ENCODE measurements around the gene ERC1. TPM values are rescaled to one million over a fixed set of nuclear protein-coding genes. Genes with fewer than 3 reads are reported as not detected.

Gene ERC1
- total and polyA plus RNA-seq, 2 experiments from 2014 or later, result 18.4 to 29.7 TPM

DNA sequence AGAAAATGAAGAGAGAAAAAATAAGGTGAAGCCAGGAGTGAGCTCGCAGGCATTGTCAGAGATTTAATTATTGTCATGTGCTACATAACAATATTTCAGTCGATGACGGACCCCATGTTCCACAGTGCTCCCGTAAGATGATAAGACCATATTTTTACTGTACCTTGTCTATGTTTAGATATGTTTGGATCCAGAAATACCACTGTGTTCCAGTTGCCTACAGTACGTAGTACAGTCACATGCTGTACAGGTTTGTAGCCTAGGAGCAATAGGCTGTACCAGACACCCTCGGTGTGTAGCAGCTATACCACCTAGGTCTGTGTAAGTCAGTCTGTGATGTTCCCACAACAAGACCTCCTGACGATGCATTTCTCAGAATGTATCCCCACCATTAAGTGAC is 465.9 kb downstream of the ERC1 start:
- H3K9me3 ChIP-seq (ENCODE audit: low read depth), result no peaks in the 10 kb centered on the region
- H2AFZ ChIP-seq, result no peak overlapping the region
- H4K20me1 ChIP-seq (ENCODE audit: insufficient read depth, poor library complexity, severe bottlenecking), result no peaks in the 10 kb centered on the region
- no peak overlapping the region for H3K4me3 ChIP-seq
- H3K27me3 ChIP-seq, result no peaks in the 10 kb centered on the region
- no peak overlapping the region for H3K4me2 ChIP-seq
- H3K79me2 ChIP-seq, result no peaks in the 10 kb centered on the region
- H3K36me3 ChIP-seq (replicated peaks; ENCODE audit: insufficient read depth, low read depth), result no peaks in the 10 kb centered on the region
- TF ChIP-seq EZH2phosphoT487 (IDR thresholded peaks at IDR 0.05; ENCODE audit: low read depth, severe bottlenecking, unreplicated experiment) (no peak), EZH2 (IDR thresholded peaks at IDR 0.05; ENCODE audit: borderline replicate concordance) (no peak)
- TF ChIP-seq, protein P1, sequence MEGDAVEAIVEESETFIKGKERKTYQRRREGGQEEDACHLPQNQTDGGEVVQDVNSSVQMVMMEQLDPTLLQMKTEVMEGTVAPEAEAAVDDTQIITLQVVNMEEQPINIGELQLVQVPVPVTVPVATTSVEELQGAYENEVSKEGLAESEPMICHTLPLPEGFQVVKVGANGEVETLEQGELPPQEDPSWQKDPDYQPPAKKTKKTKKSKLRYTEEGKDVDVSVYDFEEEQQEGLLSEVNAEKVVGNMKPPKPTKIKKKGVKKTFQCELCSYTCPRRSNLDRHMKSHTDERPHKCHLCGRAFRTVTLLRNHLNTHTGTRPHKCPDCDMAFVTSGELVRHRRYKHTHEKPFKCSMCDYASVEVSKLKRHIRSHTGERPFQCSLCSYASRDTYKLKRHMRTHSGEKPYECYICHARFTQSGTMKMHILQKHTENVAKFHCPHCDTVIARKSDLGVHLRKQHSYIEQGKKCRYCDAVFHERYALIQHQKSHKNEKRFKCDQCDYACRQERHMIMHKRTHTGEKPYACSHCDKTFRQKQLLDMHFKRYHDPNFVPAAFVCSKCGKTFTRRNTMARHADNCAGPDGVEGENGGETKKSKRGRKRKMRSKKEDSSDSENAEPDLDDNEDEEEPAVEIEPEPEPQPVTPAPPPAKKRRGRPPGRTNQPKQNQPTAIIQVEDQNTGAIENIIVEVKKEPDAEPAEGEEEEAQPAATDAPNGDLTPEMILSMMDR (IDR thresholded peaks at IDR 0.05; ENCODE audit: poor library complexity), result no peak
- WGBS (ENCODE audit: low lambda C conversion rate, missing lambda C conversion rate), result 97% methylated on average over 7 of the region's 7 CpGs
- H3K4me1 ChIP-seq (ENCODE audit: insufficient read depth), result no peaks in the 10 kb centered on the region
- H3K27ac ChIP-seq, result no peak overlapping the region
- DNase-seq (ENCODE audit: low spot score), result no peak
- no peaks in the 10 kb centered on the region for H3K9me2 ChIP-seq (replicated peaks; ENCODE audit: insufficient read depth)

DNA sequence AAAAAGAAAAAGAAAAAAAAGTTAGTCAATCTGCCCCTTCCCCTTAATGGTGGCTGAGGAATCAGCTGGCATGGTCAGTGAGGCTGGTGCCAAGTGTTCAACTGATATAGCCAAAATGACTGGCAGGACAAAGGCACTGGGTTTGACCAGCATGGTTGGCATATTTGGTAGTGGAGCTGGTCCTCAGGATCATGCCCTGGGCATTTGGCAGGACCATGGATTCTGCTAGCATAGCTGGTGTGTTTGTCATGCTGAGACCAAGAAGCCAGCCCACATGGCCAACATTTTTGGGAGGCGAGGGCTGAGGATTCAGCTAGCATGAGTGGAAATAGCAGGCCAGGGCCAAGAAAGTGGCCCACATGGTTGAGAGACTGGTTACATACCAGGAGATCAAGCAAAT is 466.9 kb downstream of the ERC1 start:
- Histone ChIP-seq H3K36me3 (replicated peaks; ENCODE audit: insufficient read depth, low read depth) (no peaks in the 10 kb centered on the region), H3K4me1 (ENCODE audit: insufficient read depth) (no peaks in the 10 kb centered on the region), H3K4me2 (no peak overlapping the region), H2AFZ (no peak overlapping the region), H4K20me1 (ENCODE audit: insufficient read depth, poor library complexity, severe bottlenecking) (no peaks in the 10 kb centered on the region), H3K27ac (no peak overlapping the region), H3K9me2 (replicated peaks; ENCODE audit: insufficient read depth) (no peaks in the 10 kb centered on the region), H3K79me2 (no peaks in the 10 kb centered on the region), H3K27me3 (no peaks in the 10 kb centered on the region), H3K4me3 (no peak overlapping the region), H3K9me3 (ENCODE audit: low read depth) (no peaks in the 10 kb centered on the region)
- TF ChIP-seq, protein P1 (IDR thresholded peaks at IDR 0.05; ENCODE audit: poor library complexity), result no peak
- no peak for TF ChIP-seq EZH2 (IDR thresholded peaks at IDR 0.05; ENCODE audit: borderline replicate concordance)
- no peak for TF ChIP-seq EZH2phosphoT487 (IDR thresholded peaks at IDR 0.05; ENCODE audit: low read depth, severe bottlenecking, unreplicated experiment)
- no peak for DNase-seq (ENCODE audit: low spot score)
- WGBS (ENCODE audit: low lambda C conversion rate, missing lambda C conversion rate), result 100% methylated on average over 1 of the region's 1 CpG

DNA sequence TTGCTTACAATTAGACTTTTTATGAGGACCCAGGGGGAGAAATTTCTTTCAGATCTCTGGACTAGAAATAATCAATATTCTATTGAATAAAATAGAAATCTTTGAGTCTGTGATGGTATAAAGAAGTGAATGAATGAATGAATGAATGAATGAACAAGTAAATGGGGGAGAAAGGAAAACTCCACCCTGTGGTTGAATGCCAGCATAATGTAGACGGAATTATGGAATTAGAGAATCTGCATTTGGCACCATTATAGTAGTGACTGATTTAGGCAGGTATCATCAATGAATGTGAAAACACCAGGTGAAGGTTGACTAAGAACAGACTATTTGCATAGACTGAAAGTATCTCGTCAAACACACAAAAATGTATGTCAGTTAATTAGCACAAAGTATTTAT is 468.3 kb downstream of the ERC1 start:
- no peaks in the 10 kb centered on the region for H3K9me3 ChIP-seq (ENCODE audit: low read depth)
- no peaks in the 10 kb centered on the region for H3K79me2 ChIP-seq
- no peaks in the 10 kb centered on the region for H3K36me3 ChIP-seq (replicated peaks; ENCODE audit: insufficient read depth, low read depth)
- 97% methylated on average over 2 of the region's 2 CpGs for WGBS (ENCODE audit: low lambda C conversion rate, missing lambda C conversion rate)
- H3K4me3 ChIP-seq, result no peak overlapping the region
- H3K27ac ChIP-seq, result no peak overlapping the region
- H3K4me1 ChIP-seq (ENCODE audit: insufficient read depth), result no peaks in the 10 kb centered on the region
- H3K27me3 ChIP-seq, result no peaks in the 10 kb centered on the region
- H2AFZ ChIP-seq, result no peak overlapping the region
- H4K20me1 ChIP-seq (ENCODE audit: insufficient read depth, poor library complexity, severe bottlenecking), result no peaks in the 10 kb centered on the region
- TF ChIP-seq, protein P1 (IDR thresholded peaks at IDR 0.05; ENCODE audit: poor library complexity), result no peak
- TF ChIP-seq EZH2phosphoT487 (IDR thresholded peaks at IDR 0.05; ENCODE audit: low read depth, severe bottlenecking, unreplicated experiment), result no peak
- no peak overlapping the region for H3K4me2 ChIP-seq
- H3K9me2 ChIP-seq (replicated peaks; ENCODE audit: insufficient read depth), result no peaks in the 10 kb centered on the region
- DNase-seq (ENCODE audit: low spot score), result no peak

All from hepatocyte (in vitro differentiated cells).